Keratinocyte (primary cell): ENCODE results near the gene FCF1. TPM values are rescaled to one million over a fixed set of nuclear protein-coding genes. Genes with fewer than 3 reads are reported as not detected.

Source experiments
- DNase-seq: peaks from one replicate; pipeline ENCODE4 v3.0.0-alpha.2; 2011; ENCODE audit warnings: low read depth, missing footprints, low spot score
- FAIRE-seq: peaks from 2 replicates; lab custom pipeline; 2011; peaks lifted over from hg19 to GRCh38; lab: Jason Lieb, UNC
- H2AFZ ChIP-seq: 2 replicates; pipeline ENCODE4 v1.6.0; 2012; ENCODE audit warnings: low read length, control low read depth, inconsistent platforms; ENCODE audit not compliant: control insufficient read depth
- H3K27ac ChIP-seq: 2 replicates; pipeline ENCODE4 v1.5.1; 2011; ENCODE audit warnings: low read length; ENCODE audit not compliant: control insufficient read depth, insufficient read depth
- H3K27me3 ChIP-seq: 3 replicates; pipeline ENCODE4 v1.6.0; 2011; ENCODE audit warnings: low read length; ENCODE audit not compliant: control insufficient read depth, insufficient read depth; ENCODE audit errors: extremely low read depth
- H3K36me3 ChIP-seq, 2 experiments: 2 replicates in 1 of 2; 3 replicates in 1 of 2; pipeline ENCODE4 v1.5.1; 2011; ENCODE audit warnings: low read length in 2 of 2, mild to moderate bottlenecking in 1 of 2; ENCODE audit not compliant: control insufficient read depth in 2 of 2, insufficient read depth in 2 of 2; ENCODE audit errors: extremely low read depth in 1 of 2
- H3K4me1 ChIP-seq: 3 replicates; pipeline ENCODE4 v1.5.1; 2011; ENCODE audit warnings: low read length; ENCODE audit not compliant: control insufficient read depth, insufficient read depth; ENCODE audit errors: extremely low read depth
- H3K4me2 ChIP-seq: 3 replicates; pipeline ENCODE4 v1.6.0; 2011; ENCODE audit warnings: low read depth, low read length; ENCODE audit not compliant: control insufficient read depth, insufficient read depth; ENCODE audit errors: extremely low read depth
- H3K4me3 ChIP-seq, 3 experiments: fragments of 200-600 bp in 1 of 3; sonication (generic) in 1 of 3; 2 replicates in 2 of 3; 3 replicates in 1 of 3; pipeline ENCODE4 v1.5.1; 2011 to 2016; ENCODE audit warnings: low read length in 3 of 3, mild to moderate bottlenecking in 3 of 3, control low read depth in 2 of 3, inconsistent platforms in 1 of 3, low read depth in 1 of 3, mixed read lengths in 1 of 3, mixed run types in 1 of 3, moderate library complexity in 1 of 3; ENCODE audit not compliant: control insufficient read depth in 2 of 3, insufficient read depth in 2 of 3; ENCODE audit errors: extremely low read depth in 1 of 3
- H3K79me2 ChIP-seq: 2 replicates; pipeline ENCODE4 v1.6.0; 2012; ENCODE audit warnings: low read length; ENCODE audit not compliant: control insufficient read depth, insufficient read depth
- H3K9ac ChIP-seq: 3 replicates; pipeline ENCODE4 v1.6.0; 2011; ENCODE audit warnings: low read length; ENCODE audit not compliant: control insufficient read depth, insufficient read depth; ENCODE audit errors: extremely low read depth
- H3K9me1 ChIP-seq: 3 replicates; pipeline ENCODE4 v1.6.0; 2011; ENCODE audit warnings: low read length; ENCODE audit not compliant: control insufficient read depth, insufficient read depth; ENCODE audit errors: extremely low read depth
- H3K9me3 ChIP-seq: 2 replicates; pipeline ENCODE4 v1.5.1; 2012; ENCODE audit warnings: low read depth, low read length; ENCODE audit not compliant: control insufficient read depth
- H4K20me1 ChIP-seq: 3 replicates; pipeline ENCODE4 v1.6.0; 2011; ENCODE audit warnings: low read length; ENCODE audit not compliant: control insufficient read depth, insufficient read depth; ENCODE audit errors: extremely low read depth
- EZH2 ChIP-seq: IDR thresholded peaks from one replicate; pipeline ENCODE4 v1.6.1; 2012; ENCODE audit warnings: inconsistent platforms, mild to moderate bottlenecking, low read length, moderate library complexity
- dilution Hi-C: fragments of 300-500 bp; cut with MboI; formaldehyde crosslinking; loops from one replicate; pipeline ENCODE4 v1.7.0; 2020; ENCODE audit warnings: low sequenced_read_pairs; ENCODE audit not compliant: extremely low pct_ligation_motif_present
- polyA plus RNA-seq, 5 experiments: library from polyadenylated mRNA; depleted of rRNA in 3 of 5; stranded (reverse) in 3 of 5; stranded (forward) in 1 of 5; unstranded in 1 of 5; fragments of >200 nt; gene quantifications; 1 replicate in 1 of 5; 2 replicates in 3 of 5; 3 replicates in 1 of 5; pipeline versions ENCODE4 v1.2.1 to v1.2.3, GENCODE V29; 2011 to 2012; ENCODE audit warnings: missing spikeins in 2 of 5, low read depth in 1 of 5, low replicate concordance in 1 of 5
- TF ChIP-seq, protein P1 (sequence below), 3 experiments: IDR thresholded peaks in 1 of 3; conservative IDR thresholded peaks in 1 of 3; optimal IDR thresholded peaks in 1 of 3; 2 replicates in 2 of 3; 3 replicates in 1 of 3; pipeline versions ENCODE3 to v1.5.1; 2011; ENCODE audit warnings: low read length in 3 of 3, mild to moderate bottlenecking in 3 of 3, moderate library complexity in 2 of 3, control low read depth in 1 of 3, inconsistent platforms in 1 of 3; ENCODE audit not compliant: insufficient read depth in 2 of 3; ENCODE audit errors: extremely low read depth in 1 of 3

Gene FCF1
- polyA plus RNA-seq, 1 donor (not counting 4 experiments of a cell fraction or from before 2014, with no cell fraction given), result 86.8 TPM

DNA sequence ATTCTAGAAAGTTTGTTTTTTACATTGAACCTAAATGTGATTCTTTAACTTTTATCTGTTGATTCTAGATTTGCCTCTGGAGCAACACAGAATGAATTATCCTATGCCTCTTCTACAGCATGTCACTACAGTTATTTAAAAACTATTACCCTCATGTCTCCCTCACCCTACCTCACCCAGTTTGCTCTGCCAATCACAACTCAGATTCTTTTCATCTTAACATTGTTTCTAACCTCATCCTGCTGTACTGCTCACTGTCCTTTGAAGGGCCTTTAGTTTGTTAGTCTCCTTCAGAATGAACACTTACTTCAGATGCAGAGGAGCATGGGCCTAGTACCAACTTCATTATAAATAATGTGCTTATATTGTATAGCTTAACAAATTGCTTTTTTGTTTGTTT lies 71.7 kb downstream of the FCF1 start:
- Histone ChIP-seq H3K36me3 (peaks cover 17 to 31% of the 10 kb centered on the region in 2 experiments), H3K4me3 (no peak overlapping the region), H2AFZ (no peak overlapping the region), H3K27ac (no peak overlapping the region), H3K9me3 (no peaks in the 10 kb centered on the region), H4K20me1 (no peaks in the 10 kb centered on the region), H3K4me1 (no peaks in the 10 kb centered on the region), H3K4me2 (no peak overlapping the region), H3K27me3 (no peaks in the 10 kb centered on the region), H3K79me2 (peaks cover 37% of the 10 kb centered on the region), H3K9me1 (no peaks in the 10 kb centered on the region), H3K9ac (no peak overlapping the region)
- dilution Hi-C loops, result no loop called here
- FAIRE-seq (no peak), DNase-seq (no peak)
- TF ChIP-seq, protein P1, sequence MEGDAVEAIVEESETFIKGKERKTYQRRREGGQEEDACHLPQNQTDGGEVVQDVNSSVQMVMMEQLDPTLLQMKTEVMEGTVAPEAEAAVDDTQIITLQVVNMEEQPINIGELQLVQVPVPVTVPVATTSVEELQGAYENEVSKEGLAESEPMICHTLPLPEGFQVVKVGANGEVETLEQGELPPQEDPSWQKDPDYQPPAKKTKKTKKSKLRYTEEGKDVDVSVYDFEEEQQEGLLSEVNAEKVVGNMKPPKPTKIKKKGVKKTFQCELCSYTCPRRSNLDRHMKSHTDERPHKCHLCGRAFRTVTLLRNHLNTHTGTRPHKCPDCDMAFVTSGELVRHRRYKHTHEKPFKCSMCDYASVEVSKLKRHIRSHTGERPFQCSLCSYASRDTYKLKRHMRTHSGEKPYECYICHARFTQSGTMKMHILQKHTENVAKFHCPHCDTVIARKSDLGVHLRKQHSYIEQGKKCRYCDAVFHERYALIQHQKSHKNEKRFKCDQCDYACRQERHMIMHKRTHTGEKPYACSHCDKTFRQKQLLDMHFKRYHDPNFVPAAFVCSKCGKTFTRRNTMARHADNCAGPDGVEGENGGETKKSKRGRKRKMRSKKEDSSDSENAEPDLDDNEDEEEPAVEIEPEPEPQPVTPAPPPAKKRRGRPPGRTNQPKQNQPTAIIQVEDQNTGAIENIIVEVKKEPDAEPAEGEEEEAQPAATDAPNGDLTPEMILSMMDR (optimal IDR thresholded peaks at IDR 0.05 in 1 of 3, IDR thresholded peaks at IDR 0.05 in 1 of 3, conservative IDR thresholded peaks at IDR 0.05 in 1 of 3; ENCODE audit: extremely low read depth in 1 of 3, insufficient read depth in 2 of 3, low read length in 3 of 3), result no peak
- no peak for TF ChIP-seq EZH2

DNA sequence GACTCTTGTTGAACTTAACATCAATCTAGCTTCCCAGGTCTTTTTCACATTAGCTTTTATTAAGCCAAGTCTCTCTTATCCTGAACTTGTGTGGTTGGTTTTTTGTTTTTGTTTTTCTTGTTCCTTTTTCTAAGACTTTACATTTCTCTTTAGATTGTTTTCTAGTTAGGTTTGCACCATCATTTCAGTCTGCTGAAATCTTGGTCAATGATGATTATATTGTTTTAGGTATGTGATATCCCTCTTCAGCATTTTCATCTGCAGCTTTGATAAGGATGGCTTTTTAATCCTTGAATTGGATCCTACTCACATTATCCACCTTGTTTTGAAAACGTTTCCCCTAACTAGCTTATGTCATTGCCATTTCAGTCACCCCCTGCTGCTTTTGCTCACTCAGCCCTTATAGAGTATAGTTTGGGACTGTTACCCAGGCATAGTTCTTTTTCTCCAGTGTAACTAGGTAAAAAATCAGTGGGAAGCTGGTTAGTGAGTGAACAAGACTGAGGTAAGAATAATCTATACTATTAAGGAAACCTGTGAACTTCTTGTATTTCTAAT lies 72.2 kb downstream of the FCF1 start:
- DNase-seq (no peak), FAIRE-seq (no peak)
- Histone ChIP-seq H4K20me1 (no peaks in the 10 kb centered on the region), H3K27ac (no peak overlapping the region), H3K27me3 (no peaks in the 10 kb centered on the region), H2AFZ (no peak overlapping the region), H3K36me3 (peaks cover 17 to 31% of the 10 kb centered on the region in 2 experiments), H3K9me3 (no peaks in the 10 kb centered on the region), H3K9me1 (no peaks in the 10 kb centered on the region), H3K4me1 (no peaks in the 10 kb centered on the region), H3K4me2 (no peak overlapping the region), H3K9ac (no peak overlapping the region), H3K79me2 (peaks cover 41% of the 10 kb centered on the region), H3K4me3 (no peak overlapping the region)
- TF ChIP-seq, protein P1 (optimal IDR thresholded peaks at IDR 0.05 in 1 of 3, IDR thresholded peaks at IDR 0.05 in 1 of 3, conservative IDR thresholded peaks at IDR 0.05 in 1 of 3; ENCODE audit: extremely low read depth in 1 of 3, insufficient read depth in 2 of 3, low read length in 3 of 3), result no peak
- TF ChIP-seq EZH2, result no peak
- dilution Hi-C loops, result no loop called here
